Measurements from ENCODE around the gene KCNK5. TPM values are rescaled to one million over a fixed set of nuclear protein-coding genes. Genes with fewer than 3 reads are reported as not detected.
A peak's percentile ranks its signal among the peaks of the same experiment; 100 is the strongest.

Gene KCNK5
- total RNA-seq, 1 donor from 2014 or later, result 33.8 TPM

- Mint-ChIP-seq H3K9me3 (no peaks in the 10 kb centered on the region), H3K4me1 (peaks cover 27% of the 10 kb centered on the region), H3K27me3 (no peaks in the 10 kb centered on the region), H3K27ac (peak overlapping the region; percentile 62), H3K36me3 (ENCODE audit: low read depth) (peaks cover 55% of the 10 kb centered on the region), H3K4me3 (no peak overlapping the region)
- intact Hi-C loops (cut with micrococcal nuclease), result no loop called here
- DNase-seq, result no peak
These were observed 34.8 kb downstream of the KCNK5 start for GRCh38 chr6:39194466-39194865.

DNA sequence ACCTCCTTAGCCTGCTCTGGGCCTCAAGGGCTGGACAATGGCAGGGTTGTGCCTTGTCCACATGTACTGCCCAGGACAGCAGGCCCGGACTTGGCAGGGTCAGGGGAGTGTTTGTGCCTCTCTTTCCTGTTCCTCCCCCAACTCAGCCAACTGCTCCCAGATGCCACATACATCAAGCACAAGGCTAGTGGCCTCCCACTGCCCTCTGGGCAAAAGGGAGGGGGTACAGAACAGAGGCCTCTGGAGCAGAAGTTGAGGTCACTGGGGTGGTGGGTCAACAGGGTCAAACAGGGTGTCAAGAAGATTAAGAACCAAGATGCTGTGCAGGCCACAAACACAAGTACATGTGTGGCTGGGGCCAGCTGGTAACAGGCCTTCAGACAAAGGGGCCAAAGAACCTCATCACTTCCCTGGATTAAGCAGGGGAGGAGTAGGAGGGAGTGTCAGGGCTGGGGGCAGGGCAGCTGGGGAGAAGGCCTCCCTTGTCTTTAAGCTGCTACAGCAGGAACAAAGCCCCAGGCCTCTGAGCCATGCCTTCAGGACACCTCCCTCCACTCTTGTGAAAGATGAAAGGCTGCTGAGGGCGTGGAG, 36.0 kb downstream of the KCNK5 start:
- Mint-ChIP-seq H3K27me3 (no peaks in the 10 kb centered on the region), H3K27ac (peak overlapping the region; percentile 2), H3K4me3 (no peak overlapping the region), H3K4me1 (peaks cover 33% of the 10 kb centered on the region), H3K9me3 (no peaks in the 10 kb centered on the region), H3K36me3 (ENCODE audit: low read depth) (peaks cover 60% of the 10 kb centered on the region)
- intact Hi-C loops (cut with micrococcal nuclease), result no loop called here
- DNase-seq, result no peak

GRCh38 chr6:39192736-39193135, 36.5 kb downstream of the KCNK5 start:
- Mint-ChIP-seq H3K4me1 (peaks cover 32% of the 10 kb centered on the region), H3K4me3 (no peak overlapping the region), H3K9me3 (no peaks in the 10 kb centered on the region), H3K36me3 (ENCODE audit: low read depth) (peaks cover 62% of the 10 kb centered on the region), H3K27me3 (no peaks in the 10 kb centered on the region), H3K27ac (peak overlapping the region; percentile 15)
- intact Hi-C loops (cut with micrococcal nuclease), result no loop called here
- no peak for DNase-seq

DNA sequence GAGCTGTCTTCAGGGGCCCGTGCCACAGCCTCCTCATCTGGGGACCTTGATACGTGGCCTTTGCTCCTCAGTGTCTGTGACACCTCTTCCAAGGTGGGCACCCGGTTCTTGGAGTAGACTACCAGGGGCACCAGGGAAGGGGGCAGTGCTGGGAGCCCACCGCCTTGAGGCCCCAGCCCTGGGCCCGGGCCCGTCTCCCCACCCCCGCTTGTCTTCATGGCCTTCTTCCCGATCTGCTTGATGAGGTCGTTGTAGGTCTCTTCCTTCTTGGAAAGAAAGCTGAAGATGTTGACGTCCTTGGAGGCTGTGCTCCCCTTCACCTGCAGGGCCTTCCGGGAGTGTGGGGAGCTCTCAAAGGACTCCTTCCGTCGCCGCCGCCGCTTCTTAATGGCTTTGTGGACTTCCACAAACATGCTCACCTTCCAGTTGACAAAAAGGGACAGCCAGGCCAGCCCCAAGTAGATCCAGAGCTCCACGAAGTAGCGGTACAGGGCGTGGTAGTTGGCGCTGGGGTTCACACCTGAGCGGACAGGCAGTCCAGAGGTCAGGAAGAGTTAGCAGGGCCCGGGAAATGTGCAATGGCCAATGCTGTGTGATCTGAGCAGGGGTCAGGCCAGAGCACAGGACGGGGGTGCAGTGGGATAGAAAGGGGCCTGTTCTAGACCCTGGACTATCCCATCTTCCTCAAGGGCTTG, 37.9 kb downstream of the KCNK5 start:
- no peaks in the 10 kb centered on the region for H3K9me3 Mint-ChIP-seq
- H3K4me1 Mint-ChIP-seq, result peaks cover 27% of the 10 kb centered on the region
- no peak for DNase-seq
- H3K27me3 Mint-ChIP-seq, result no peaks in the 10 kb centered on the region
- no peak overlapping the region for H3K27ac Mint-ChIP-seq
- no peak overlapping the region for H3K4me3 Mint-ChIP-seq
- peaks cover 59% of the 10 kb centered on the region for H3K36me3 Mint-ChIP-seq (ENCODE audit: low read depth)
- intact Hi-C loops (cut with micrococcal nuclease), result no loop called here

DNA sequence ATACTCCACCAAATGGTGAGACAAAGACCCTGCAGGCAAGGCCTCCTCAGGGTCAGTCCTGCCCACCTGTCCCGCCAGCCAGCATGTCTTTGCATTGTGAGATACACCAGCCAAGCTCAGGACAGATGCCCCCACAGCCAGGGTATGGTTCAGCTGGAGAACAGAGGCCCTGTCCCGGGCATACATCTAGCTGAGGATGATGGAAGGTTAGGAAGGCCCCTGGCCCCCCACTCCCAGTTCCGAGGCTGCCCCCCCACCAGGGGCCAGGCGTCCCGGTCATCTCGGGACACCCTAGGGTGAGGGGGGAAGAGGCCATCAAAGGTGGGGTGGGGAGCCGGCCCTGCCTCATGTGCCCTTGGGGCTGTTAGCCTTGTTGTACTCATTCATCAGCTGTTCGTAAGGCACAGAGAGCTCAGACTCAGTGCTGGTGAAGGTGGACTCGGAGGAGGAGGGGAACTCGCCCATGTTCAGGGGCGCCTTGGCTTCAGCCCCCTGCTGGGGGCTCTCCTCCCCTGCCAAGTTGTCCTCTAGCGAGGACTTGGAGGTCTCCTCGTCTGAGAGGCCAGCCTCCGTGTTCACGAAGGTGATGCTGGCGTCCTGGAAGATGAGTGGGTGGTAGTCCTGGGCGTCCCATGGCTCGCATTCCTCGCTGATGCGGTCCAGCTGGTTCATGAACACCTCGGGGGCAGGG, 38.6 kb downstream of the KCNK5 start:
- intact Hi-C loops (cut with micrococcal nuclease), result no loop called here

GRCh38 chr6:39189915-39190544, 39.2 kb downstream of the KCNK5 start:
- Mint-ChIP-seq H3K36me3 (ENCODE audit: low read depth) (peaks cover 66% of the 10 kb centered on the region), H3K27ac (peak overlapping the region; percentile 57), H3K4me1 (peaks cover 25% of the 10 kb centered on the region), H3K4me3 (no peak overlapping the region), H3K27me3 (no peaks in the 10 kb centered on the region), H3K9me3 (no peaks in the 10 kb centered on the region)
- DNase-seq, result peak; percentile 69
- intact Hi-C loops (cut with micrococcal nuclease), result loop anchor here (2.0 kb wide), 1 partner anchor 39 kb away; the partner anchor contains the start of gene KCNK5

More for the DNA sequence above, 38.6 kb downstream of the KCNK5 start:
- no peak for DNase-seq
- no peaks in the 10 kb centered on the region for H3K27me3 Mint-ChIP-seq
- peaks cover 25% of the 10 kb centered on the region for H3K4me1 Mint-ChIP-seq
- no peak overlapping the region for H3K4me3 Mint-ChIP-seq
- H3K9me3 Mint-ChIP-seq, result no peaks in the 10 kb centered on the region
- H3K36me3 Mint-ChIP-seq (ENCODE audit: low read depth), result peaks cover 63% of the 10 kb centered on the region
- no peak overlapping the region for H3K27ac Mint-ChIP-seq

DNA sequence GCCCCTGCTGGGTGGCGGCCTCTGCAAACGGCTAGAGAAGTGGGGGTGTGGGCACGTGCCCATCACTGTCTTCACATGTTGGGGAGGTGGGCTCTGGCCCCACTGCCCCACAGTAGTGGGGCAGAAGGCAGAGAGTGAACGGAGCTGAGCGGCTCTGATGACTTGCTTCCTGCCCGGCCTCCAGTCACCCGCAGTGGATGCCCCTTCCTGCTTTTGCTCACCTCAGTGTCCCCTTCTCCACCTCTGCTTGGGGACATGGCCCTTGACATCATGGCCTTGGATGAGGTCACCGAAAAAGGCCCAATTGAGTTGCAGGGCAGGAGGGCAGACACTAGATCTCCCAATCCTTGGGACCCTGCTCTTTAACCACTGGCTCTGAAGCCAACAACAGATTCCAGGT, 40.1 kb downstream of the KCNK5 start:
- no peak for DNase-seq
- H3K4me3 Mint-ChIP-seq, result no peak overlapping the region
- no peaks in the 10 kb centered on the region for H3K9me3 Mint-ChIP-seq
- intact Hi-C loops (cut with micrococcal nuclease), result loop anchor here (2.0 kb wide), 1 partner anchor 40 kb away; the partner anchor contains the start of gene KCNK5
- H3K4me1 Mint-ChIP-seq, result peaks cover 25% of the 10 kb centered on the region
- no peak overlapping the region for H3K27ac Mint-ChIP-seq
- H3K36me3 Mint-ChIP-seq (ENCODE audit: low read depth), result peaks cover 66% of the 10 kb centered on the region
- no peaks in the 10 kb centered on the region for H3K27me3 Mint-ChIP-seq

DNA sequence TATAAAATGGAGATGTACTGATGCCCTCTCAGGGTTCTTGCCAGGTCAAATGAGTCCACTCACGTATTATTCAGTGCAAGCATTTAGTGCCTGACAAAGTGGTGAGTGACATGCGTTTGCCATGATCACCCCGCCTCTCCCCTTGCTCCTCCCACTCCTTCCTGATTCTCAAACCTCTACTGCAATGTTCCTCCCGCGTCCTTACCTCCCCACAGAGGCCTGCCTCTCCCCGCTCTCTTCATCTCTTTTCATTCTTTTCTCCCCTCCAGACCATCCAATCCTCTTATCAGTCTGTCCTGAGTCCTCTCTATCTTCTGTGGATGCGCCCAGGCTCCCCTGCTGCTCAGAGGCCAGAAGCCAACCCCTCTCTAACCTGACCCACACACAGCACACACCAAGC, 40.7 kb downstream of the KCNK5 start:
- intact Hi-C loops (cut with micrococcal nuclease), result loop anchor here (2.0 kb wide), 1 partner anchor 40 kb away; the partner anchor contains the start of gene KCNK5
- Mint-ChIP-seq H3K4me1 (peaks cover 22% of the 10 kb centered on the region), H3K36me3 (ENCODE audit: low read depth) (peaks cover 66% of the 10 kb centered on the region), H3K4me3 (peak overlapping the region; percentile 16), H3K27me3 (no peaks in the 10 kb centered on the region), H3K27ac (peak overlapping the region; percentile 55), H3K9me3 (no peaks in the 10 kb centered on the region)
- peak; percentile 68 for DNase-seq

GRCh38 chr6:39188098-39188450, 41.2 kb downstream of the KCNK5 start:
- no peak overlapping the region for H3K4me3 Mint-ChIP-seq
- intact Hi-C loops (cut with micrococcal nuclease), result loop anchor here (2.0 kb wide), 1 partner anchor 41 kb away; the partner anchor contains the start of gene KCNK5
- H3K9me3 Mint-ChIP-seq, result no peaks in the 10 kb centered on the region
- peak overlapping the region; percentile 55 for H3K27ac Mint-ChIP-seq
- DNase-seq, result no peak
- peaks cover 20% of the 10 kb centered on the region for H3K4me1 Mint-ChIP-seq
- peaks cover 64% of the 10 kb centered on the region for H3K36me3 Mint-ChIP-seq (ENCODE audit: low read depth)
- no peaks in the 10 kb centered on the region for H3K27me3 Mint-ChIP-seq

- Mint-ChIP-seq H3K9me3 (no peaks in the 10 kb centered on the region), H3K27ac (peak overlapping the region; percentile 43), H3K4me1 (peaks cover 20% of the 10 kb centered on the region), H3K4me3 (no peak overlapping the region), H3K36me3 (ENCODE audit: low read depth) (peaks cover 56% of the 10 kb centered on the region), H3K27me3 (no peaks in the 10 kb centered on the region)
- no peak for DNase-seq
- intact Hi-C loops (cut with micrococcal nuclease), result no loop called here
These were observed 44.2 kb downstream of the KCNK5 start for GRCh38 chr6:39184906-39185580.

GRCh38 chr6:39182604-39183003, 46.7 kb downstream of the KCNK5 start:
- Mint-ChIP-seq H3K27me3 (no peaks in the 10 kb centered on the region), H3K4me3 (no peak overlapping the region), H3K9me3 (peaks cover 11% of the 10 kb centered on the region), H3K4me1 (peaks cover 3% of the 10 kb centered on the region), H3K36me3 (ENCODE audit: low read depth) (peaks cover 51% of the 10 kb centered on the region), H3K27ac (no peak overlapping the region)
- no peak for DNase-seq
- intact Hi-C loops (cut with micrococcal nuclease), result no loop called here

DNA sequence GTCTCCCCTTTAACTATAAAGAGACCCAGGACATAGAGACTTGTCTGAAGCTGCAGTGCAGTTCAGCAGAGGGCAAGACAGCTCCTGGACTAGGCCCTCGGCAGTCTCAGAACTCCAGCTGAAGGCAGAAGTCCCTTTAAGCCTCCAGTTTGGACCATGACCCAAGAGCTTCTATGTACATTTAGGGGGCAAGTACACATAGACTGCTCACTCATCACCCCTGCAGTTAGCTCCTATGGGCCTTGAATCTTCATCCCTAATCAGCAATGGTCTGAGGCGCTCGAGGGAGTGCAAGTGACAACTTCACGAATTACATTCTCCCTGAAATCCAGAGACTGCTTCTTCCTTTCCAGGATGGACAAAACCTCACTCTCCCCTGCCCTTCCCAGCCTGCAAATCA, 47.4 kb downstream of the KCNK5 start:
- Mint-ChIP-seq H3K4me3 (no peak overlapping the region), H3K36me3 (ENCODE audit: low read depth) (peaks cover 48% of the 10 kb centered on the region), H3K4me1 (no peaks in the 10 kb centered on the region), H3K9me3 (peaks cover 18% of the 10 kb centered on the region), H3K27ac (no peak overlapping the region), H3K27me3 (no peaks in the 10 kb centered on the region)
- intact Hi-C loops (cut with micrococcal nuclease), result no loop called here
- DNase-seq, result no peak

DNA sequence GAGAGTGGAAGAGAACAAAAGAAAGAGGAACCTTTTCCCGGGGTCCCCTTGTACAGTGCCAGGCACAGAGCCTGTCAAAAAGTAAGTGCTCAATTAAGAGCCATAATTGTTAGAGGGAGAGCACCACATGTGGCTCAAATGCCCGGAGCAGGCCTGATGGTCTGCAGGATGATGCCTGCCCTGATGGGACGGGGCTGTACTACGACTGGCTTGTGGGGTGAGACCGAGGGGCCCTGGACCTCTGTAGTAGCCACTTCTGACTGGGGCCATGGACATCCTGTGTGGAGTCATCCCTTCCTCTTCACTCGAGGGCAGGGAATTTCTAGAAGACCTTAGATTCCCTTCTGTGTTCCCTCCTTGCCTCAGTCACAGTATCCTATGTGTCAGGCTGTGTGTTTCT, 47.9 kb downstream of the KCNK5 start:
- Mint-ChIP-seq H3K27me3 (no peaks in the 10 kb centered on the region), H3K4me1 (no peaks in the 10 kb centered on the region), H3K27ac (no peak overlapping the region), H3K9me3 (peaks cover 19% of the 10 kb centered on the region), H3K36me3 (ENCODE audit: low read depth) (peaks cover 48% of the 10 kb centered on the region), H3K4me3 (no peak overlapping the region)
- intact Hi-C loops (cut with micrococcal nuclease), result no loop called here
- DNase-seq, result no peak

All from activated CD4-positive, alpha-beta T cell treated with anti-CD3 and anti-CD28 coated beads, Interleukin-2, amount 10 ng/mL, durations not matched to agents 24 days and 14 days (primary cell).